GM12873 (cell line): ENCODE results near the gene SNX5.

Experiments used
- CTCF ChIP-seq: IDR thresholded peaks from 2 replicates; pipeline ENCODE4 v1.5.1; 2012; ENCODE audit warnings: low read depth, mild to moderate bottlenecking, moderate library complexity, low read length, control low read depth; ENCODE audit not compliant: insufficient read depth; ENCODE audit errors: missing control alignments

The SNX5 gene

GRCh38 chr20:18009116-18009515 is 40.5 kb upstream of the SNX5 start:
- no peak for TF ChIP-seq CTCF

GRCh38 chr20:18007534-18008292 is 39.1 kb upstream of the SNX5 start:
- TF ChIP-seq CTCF = no peak

GRCh38 chr20:18006684-18007083 is 38.1 kb upstream of the SNX5 start:
- TF ChIP-seq CTCF = no peak

GRCh38 chr20:18005990-18006364 is 37.4 kb upstream of the SNX5 start:
- TF ChIP-seq CTCF = no peak

GRCh38 chr20:18005170-18005989 is 36.8 kb upstream of the SNX5 start:
- no peak for TF ChIP-seq CTCF

GRCh38 chr20:18004384-18005031 is 35.9 kb upstream of the SNX5 start:
- no peak for TF ChIP-seq CTCF

- no peak for TF ChIP-seq CTCF
Observed at GRCh38 chr20:18003897-18004296, 35.3 kb upstream of the SNX5 start.
